SK-N-SH (cell line): ENCODE data around the gene HAGHL. TPM values are rescaled to one million over a fixed set of nuclear protein-coding genes. Genes with fewer than 3 reads are reported as not detected.

Source experiments
- CTCF ChIA-PET: fragments of 300-600, 350-600 bp; formaldehyde crosslinking; extraction: SDS; loops from one replicate; lab custom pipeline; 2021; lab: Yijun Ruan, JAX
- POLR2A ChIA-PET: fragments of 350-600 bp; sonication (Branson Sonifier 250); formaldehyde crosslinking; extraction: SDS; loops from one replicate; lab custom pipeline; 2020; ENCODE audit warnings: antibody characterized with exemption, inconsistent platforms; lab: Yijun Ruan, JAX
- DNase-seq: peaks from one replicate; pipeline ENCODE4 v3.0.0; 2012
- H2AFZ ChIP-seq: fragments of 200-600 bp; sonication (generic); 2 replicates; pipeline ENCODE4 v1.8.1; 2016; ENCODE audit warnings: antibody characterized with exemption, mild to moderate bottlenecking, low read depth
- H3F3A ChIP-seq: fragments of 200-600 bp; sonication (generic); replicated peaks from 2 replicates; pipeline ENCODE3; 2016; ENCODE audit warnings: antibody characterized with exemption, mild to moderate bottlenecking; ENCODE audit not compliant: insufficient read depth
- H3K27ac ChIP-seq, 2 experiments: fragments of 200-500 bp in 1 of 2; fragments of 200-600 bp in 1 of 2; sonication (Bioruptor generic) in 1 of 2; sonication (generic), shearing (Covaris generic) in 1 of 2; 2 replicates each; pipeline versions ENCODE4 v1.5.1 to v1.6.1; 2014 to 2016; ENCODE audit warnings: low read depth in 2 of 2, inconsistent platforms in 1 of 2, low read length in 1 of 2, mild to moderate bottlenecking in 1 of 2, mixed read lengths in 1 of 2
- H3K27me3 ChIP-seq: fragments of 200-600 bp; sonication (generic), shearing (Covaris generic); 2 replicates; pipeline ENCODE4 v1.6.1; 2016; ENCODE audit warnings: mixed run types; ENCODE audit not compliant: insufficient read depth
- H3K36me3 ChIP-seq, 2 experiments: fragments of 200-500 bp in 1 of 2; fragments of 200-600 bp in 1 of 2; sonication (Bioruptor generic) in 1 of 2; sonication (generic) in 1 of 2; replicated peaks in 1 of 2; 2 replicates each; pipeline versions ENCODE3 to v1.5.1; 2014 to 2016; ENCODE audit warnings: low read length in 1 of 2, mild to moderate bottlenecking in 1 of 2; ENCODE audit not compliant: insufficient read depth in 2 of 2, control insufficient read depth in 1 of 2
- H3K4me1 ChIP-seq, 2 experiments: fragments of 200-500 bp in 1 of 2; fragments of 200-600 bp in 1 of 2; sonication (Bioruptor generic) in 1 of 2; sonication (generic), shearing (Covaris generic) in 1 of 2; 2 replicates each; pipeline versions ENCODE4 v1.5.1 to v1.6.1; 2014 to 2016; ENCODE audit warnings: low read depth in 1 of 2, low read length in 1 of 2, mixed run types in 1 of 2; ENCODE audit not compliant: insufficient read depth in 2 of 2, control insufficient read depth in 1 of 2
- H3K4me2 ChIP-seq: fragments of 200-600 bp; sonication (generic), shearing (Covaris generic); 2 replicates; pipeline ENCODE4 v1.6.1; 2017; ENCODE audit warnings: mixed run types
- H3K4me3 ChIP-seq, 2 experiments: fragments of 200-500 bp in 1 of 2; fragments of 200-600 bp in 1 of 2; sonication (Bioruptor generic) in 1 of 2; sonication (generic), shearing (Covaris generic) in 1 of 2; 2 replicates each; pipeline versions ENCODE4 v1.5.1 to v1.8.1; 2014 to 2016; ENCODE audit warnings: low read depth in 2 of 2, inconsistent platforms in 1 of 2, low read length in 1 of 2, mild to moderate bottlenecking in 1 of 2, mixed read lengths in 1 of 2, moderate library complexity in 1 of 2
- H3K79me2 ChIP-seq: fragments of 200-600 bp; sonication (generic); 2 replicates; pipeline ENCODE4 v1.8.1; 2017; ENCODE audit warnings: mild to moderate bottlenecking; ENCODE audit not compliant: insufficient read depth
- H3K9ac ChIP-seq: fragments of 200-600 bp; sonication (generic); 2 replicates; pipeline ENCODE4 v1.6.1; 2017; ENCODE audit warnings: mixed run types
- H3K9me2 ChIP-seq: fragments of 200-600 bp; sonication (generic); 2 replicates; pipeline ENCODE4 v1.6.1; 2017; ENCODE audit warnings: mixed run types
- H3K9me3 ChIP-seq: fragments of 200-600 bp; sonication (generic); 2 replicates; pipeline ENCODE4 v1.6.1; 2017; ENCODE audit warnings: mixed run types, mild to moderate bottlenecking, moderate library complexity
- H4K20me1 ChIP-seq: fragments of 200-600 bp; sonication (generic); 2 replicates; pipeline ENCODE4 v1.6.1; 2017; ENCODE audit warnings: mild to moderate bottlenecking, mixed run types; ENCODE audit not compliant: insufficient read depth
- FOSL2 ChIP-seq: IDR thresholded peaks from 2 replicates; pipeline ENCODE4 v1.4.0; 2012; ENCODE audit warnings: low read depth, mild to moderate bottlenecking, moderate library complexity, borderline replicate concordance
- MXI1 ChIP-seq: IDR thresholded peaks from 2 replicates; pipeline ENCODE4 v1.6.1; 2012; ENCODE audit warnings: mild to moderate bottlenecking, low read depth, low read length, improper control_type of control experiment
- NFIC ChIP-seq: IDR thresholded peaks from 2 replicates; pipeline ENCODE4 v1.4.0; 2012; ENCODE audit warnings: borderline replicate concordance
- RAD21 ChIP-seq: IDR thresholded peaks from 2 replicates; pipeline ENCODE4 v1.6.1; 2012; ENCODE audit warnings: mild to moderate bottlenecking, low read length
- RXRA ChIP-seq: IDR thresholded peaks from 2 replicates; pipeline ENCODE4 v1.4.0; 2012; ENCODE audit warnings: low read depth, mild to moderate bottlenecking, borderline replicate concordance
- SIN3A ChIP-seq: IDR thresholded peaks from 2 replicates; pipeline ENCODE4 v1.6.1; 2012; ENCODE audit warnings: low read depth, mild to moderate bottlenecking, low read length, moderate library complexity, borderline replicate concordance
- SMC3 ChIP-seq: IDR thresholded peaks from 2 replicates; pipeline ENCODE4 v1.6.1; 2012; ENCODE audit warnings: low read depth, low read length, improper control_type of control experiment
- WGBS: methylation state at CpG from one replicate; pipeline ENCODE4 v1.1.6; 2017; ENCODE audit warnings: low lambda C conversion rate; 5-methylcytosine and 5-hydroxymethylcytosine counted together
- polyA plus RNA-seq, 3 experiments: library from polyadenylated mRNA; depleted of rRNA; stranded (reverse); fragments of >200 nt; gene quantifications; 2 replicates each; pipeline ENCODE4 v1.2.3, GENCODE V29; 2012
- TF ChIP-seq, protein P1 (sequence below): fragments of 150-350 bp; IDR thresholded peaks from 2 replicates; pipeline ENCODE4 v1.6.1; 2017; ENCODE audit warnings: antibody characterized with exemption, low read length, low read depth, borderline replicate concordance
- TF ChIP-seq, protein P2 (sequence below): fragments of 200-600 bp; sonication (generic); IDR thresholded peaks from 2 replicates; pipeline ENCODE4 v1.6.1; 2017; ENCODE audit warnings: antibody characterized with exemption, mild to moderate bottlenecking, moderate library complexity

HAGHL gene
- polyA plus RNA-seq, 1 of the 3 experiments (the other 2 are of a cell fraction) = 65.5 TPM

DNA sequence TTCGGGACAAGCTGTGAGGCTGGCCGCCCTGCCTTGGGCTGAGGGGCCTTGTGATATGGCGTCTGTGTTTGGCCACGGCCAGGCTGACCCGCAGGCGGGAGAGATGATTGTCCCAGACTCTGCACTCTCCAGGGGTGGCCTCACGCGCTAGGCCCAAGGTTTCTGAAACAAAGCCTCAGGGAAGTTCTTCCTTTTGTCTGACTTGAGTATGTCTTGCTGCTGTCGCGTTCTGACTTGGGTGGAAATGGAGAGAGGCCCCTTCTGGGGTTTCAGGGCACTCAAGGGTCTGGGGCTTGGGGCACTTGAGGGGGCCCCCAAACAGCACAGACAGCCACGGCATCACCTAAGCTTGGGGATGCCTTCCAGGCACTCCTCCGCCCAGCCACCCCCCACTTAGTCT lies 15.8 kb upstream of the HAGHL start:
- H4K20me1 ChIP-seq = no peaks in the 10 kb centered on the region
- H3K36me3 ChIP-seq = no peaks in the 10 kb centered on the region
- 80% methylated on average over 5 of the region's 12 CpGs for WGBS
- peak overlapping the region; percentile 47; the same call in 1 of the 2 replicates for H3K4me2 ChIP-seq
- no peak overlapping the region for H3K4me3 ChIP-seq
- POLR2A ChIA-PET = no interaction called here
- H3K4me1 ChIP-seq = peaks cover 23 to 42% of the 10 kb centered on the region in 2 experiments; a peak in 2 of 4 replicates
- no peaks in the 10 kb centered on the region for H3K27me3 ChIP-seq
- H2AFZ ChIP-seq = no peak overlapping the region
- no peak for DNase-seq
- no peak for TF ChIP-seq RXRA
- TF ChIP-seq, protein P1, sequence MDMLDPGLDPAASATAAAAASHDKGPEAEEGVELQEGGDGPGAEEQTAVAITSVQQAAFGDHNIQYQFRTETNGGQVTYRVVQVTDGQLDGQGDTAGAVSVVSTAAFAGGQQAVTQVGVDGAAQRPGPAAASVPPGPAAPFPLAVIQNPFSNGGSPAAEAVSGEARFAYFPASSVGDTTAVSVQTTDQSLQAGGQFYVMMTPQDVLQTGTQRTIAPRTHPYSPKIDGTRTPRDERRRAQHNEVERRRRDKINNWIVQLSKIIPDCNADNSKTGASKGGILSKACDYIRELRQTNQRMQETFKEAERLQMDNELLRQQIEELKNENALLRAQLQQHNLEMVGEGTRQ = no peak
- TF ChIP-seq SIN3A = no peak
- TF ChIP-seq RAD21 = no peak
- TF ChIP-seq MXI1 = no peak
- TF ChIP-seq NFIC = no peak
- H3F3A ChIP-seq = peaks cover 30% of the 10 kb centered on the region
- H3K9me3 ChIP-seq = no peaks in the 10 kb centered on the region
- 0 out of 2 replicates have a peak, but pooled peaks cover 2% of the 10 kb centered on the region for H3K79me2 ChIP-seq
- H3K27ac ChIP-seq = no peak overlapping the region
- no peaks in the 10 kb centered on the region for H3K9me2 ChIP-seq
- no peak overlapping the region for H3K9ac ChIP-seq
- CTCF ChIA-PET = interaction anchor here (0.9 to 22.4 kb wide), 9 partner anchors 9 to 392 kb away, joined by 4 to 358 read pairs (median 6); partner anchors contain the start of genes ANTKMT, CCDC78, CIAO3 and HAGHL

DNA sequence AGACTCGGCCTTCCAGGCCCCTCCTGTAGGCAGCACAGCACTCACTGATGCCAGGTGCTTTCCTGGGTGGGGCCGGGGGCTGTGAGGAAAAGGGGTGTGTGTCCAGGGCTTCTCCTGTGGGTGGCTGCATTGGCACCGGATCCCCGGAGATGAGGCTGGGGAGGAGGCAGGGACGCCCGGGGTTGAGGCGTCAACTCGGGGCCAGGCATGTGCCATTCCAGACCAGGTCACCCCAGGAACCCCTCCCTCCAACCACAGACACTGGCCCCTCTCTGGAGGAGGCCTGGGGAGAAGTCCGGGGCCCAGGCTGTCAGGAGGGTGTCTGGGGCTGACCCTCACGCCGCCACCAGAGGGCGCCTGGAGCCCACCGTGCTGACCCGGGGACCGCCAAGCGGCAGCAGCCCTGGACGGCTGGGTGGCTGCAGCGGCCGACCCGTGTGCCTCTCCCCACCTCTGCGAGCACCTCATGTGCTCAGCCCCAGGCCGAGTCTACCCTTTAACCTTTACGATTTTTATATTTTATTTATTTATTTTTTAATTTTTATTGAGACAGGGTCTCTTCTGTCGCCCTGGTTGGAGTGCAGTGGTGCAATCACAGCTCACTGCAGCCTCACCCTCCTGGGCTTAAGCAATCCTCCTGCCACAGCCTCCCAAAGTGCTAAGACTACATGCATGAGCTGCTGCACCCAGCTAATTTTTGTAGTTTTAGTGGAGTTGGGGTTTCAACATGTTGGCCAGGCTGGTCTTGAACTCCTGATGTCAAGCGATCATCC lies 15.2 kb upstream of the HAGHL start:
- no peaks in the 10 kb centered on the region for H3K9me2 ChIP-seq
- ChIA-PET CTCF (interaction anchor here (0.6 to 22.4 kb wide), 27 partner anchors 8 to 1513 kb away, joined by 3 to 358 read pairs (median 4); partner anchors contain the start of genes ANTKMT, CCDC78, CHTF18 and CIAO3), POLR2A (interaction anchor here (0.9 to 1.0 kb wide), 2 partner anchors 13 to 19 kb away, joined by 3 read pairs; no protein-coding TSS in a partner anchor)
- no peak for TF ChIP-seq FOSL2
- TF ChIP-seq, protein P2, sequence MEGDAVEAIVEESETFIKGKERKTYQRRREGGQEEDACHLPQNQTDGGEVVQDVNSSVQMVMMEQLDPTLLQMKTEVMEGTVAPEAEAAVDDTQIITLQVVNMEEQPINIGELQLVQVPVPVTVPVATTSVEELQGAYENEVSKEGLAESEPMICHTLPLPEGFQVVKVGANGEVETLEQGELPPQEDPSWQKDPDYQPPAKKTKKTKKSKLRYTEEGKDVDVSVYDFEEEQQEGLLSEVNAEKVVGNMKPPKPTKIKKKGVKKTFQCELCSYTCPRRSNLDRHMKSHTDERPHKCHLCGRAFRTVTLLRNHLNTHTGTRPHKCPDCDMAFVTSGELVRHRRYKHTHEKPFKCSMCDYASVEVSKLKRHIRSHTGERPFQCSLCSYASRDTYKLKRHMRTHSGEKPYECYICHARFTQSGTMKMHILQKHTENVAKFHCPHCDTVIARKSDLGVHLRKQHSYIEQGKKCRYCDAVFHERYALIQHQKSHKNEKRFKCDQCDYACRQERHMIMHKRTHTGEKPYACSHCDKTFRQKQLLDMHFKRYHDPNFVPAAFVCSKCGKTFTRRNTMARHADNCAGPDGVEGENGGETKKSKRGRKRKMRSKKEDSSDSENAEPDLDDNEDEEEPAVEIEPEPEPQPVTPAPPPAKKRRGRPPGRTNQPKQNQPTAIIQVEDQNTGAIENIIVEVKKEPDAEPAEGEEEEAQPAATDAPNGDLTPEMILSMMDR = peak; percentile 77
- TF ChIP-seq SIN3A = peak; percentile 61; the same call in 1 of the 2 replicates
- peak; percentile 89 for TF ChIP-seq RAD21
- peak; percentile 82 for TF ChIP-seq SMC3
- no peak overlapping the region for H3K9ac ChIP-seq
- H4K20me1 ChIP-seq = peaks cover 6% of the 10 kb centered on the region; the same call in 1 of the 2 replicates
- H3K79me2 ChIP-seq = 0 out of 2 replicates have a peak, but pooled peaks cover 2% of the 10 kb centered on the region
- H3K9me3 ChIP-seq = no peaks in the 10 kb centered on the region
- no peaks in the 10 kb centered on the region for H3K36me3 ChIP-seq
- WGBS = 15% methylated on average over 14 of the region's 25 CpGs
- peak overlapping the region; percentile 47; the same call in 1 of the 2 replicates for H3K4me2 ChIP-seq
- H3K4me1 ChIP-seq = peaks cover 23 to 41% of the 10 kb centered on the region in 2 experiments; a peak in 2 of 4 replicates
- no peaks in the 10 kb centered on the region for H3K27me3 ChIP-seq
- H3K4me3 ChIP-seq = peak overlapping the region in 1 of 2 experiments; percentile 37; a peak in 1 of 4 replicates
- peaks cover 30% of the 10 kb centered on the region for H3F3A ChIP-seq
- peak; percentile 93 for DNase-seq
- H2AFZ ChIP-seq = no peak overlapping the region
- peak overlapping the region in 1 of 2 experiments; percentile 67; a peak in 1 of 4 replicates for H3K27ac ChIP-seq
